ENCODE data around the gene AKR1E2.

Gene AKR1E2

GRCh38 chr10:4882704-4883078 is 56.7 kb downstream of the AKR1E2 start:
- H3K27ac ChIP-seq = no peak overlapping the region
- TF ChIP-seq ZFX (IDR thresholded peaks at IDR 0.05) (no peak), CTCF (conservative IDR thresholded peaks at IDR 0.05) (no peak)

GRCh38 chr10:4883079-4883739 is 57.2 kb downstream of the AKR1E2 start:
- H3K27ac ChIP-seq = no peak overlapping the region
- TF ChIP-seq CTCF (conservative IDR thresholded peaks at IDR 0.05) (no peak), ZFX (IDR thresholded peaks at IDR 0.05) (no peak)

GRCh38 chr10:4885162-4885561 is 59.2 kb downstream of the AKR1E2 start:
- H3K27ac ChIP-seq = no peak overlapping the region
- TF ChIP-seq CTCF (conservative IDR thresholded peaks at IDR 0.05) = no peak
- no peak for TF ChIP-seq ZFX (IDR thresholded peaks at IDR 0.05)

- TF ChIP-seq ZFX (IDR thresholded peaks at IDR 0.05) (no peak), CTCF (conservative IDR thresholded peaks at IDR 0.05) (no peak)
- H3K27ac ChIP-seq = no peak overlapping the region
These were observed 61.5 kb downstream of the AKR1E2 start for GRCh38 chr10:4887501-4887900.

- TF ChIP-seq ZFX (IDR thresholded peaks at IDR 0.05) (no peak), CTCF (conservative IDR thresholded peaks at IDR 0.05) (no peak)
- H3K27ac ChIP-seq = no peak overlapping the region
These were observed 62.2 kb downstream of the AKR1E2 start for GRCh38 chr10:4888236-4888635.

GRCh38 chr10:4889959-4890358 is 64.0 kb downstream of the AKR1E2 start:
- H3K27ac ChIP-seq = no peak overlapping the region
- TF ChIP-seq CTCF (conservative IDR thresholded peaks at IDR 0.05) (no peak), ZFX (IDR thresholded peaks at IDR 0.05) (no peak)

GRCh38 chr10:4892681-4893080 is 66.7 kb downstream of the AKR1E2 start:
- H3K27ac ChIP-seq = no peak overlapping the region
- TF ChIP-seq CTCF (conservative IDR thresholded peaks at IDR 0.05) (no peak), ZFX (IDR thresholded peaks at IDR 0.05) (no peak)

Data from C4-2B (cell line).